Measurements from ENCODE around the gene RAB6B.

GRCh38 chr3:133944181-133944580, 48.5 kb upstream of the RAB6B start:
- no peak for TF ChIP-seq CTCF (conservative IDR thresholded peaks at IDR 0.05; ENCODE audit: low read depth, low read length)
- TF ChIP-seq EZH2 (IDR thresholded peaks at IDR 0.05; ENCODE audit: borderline replicate concordance, low read depth, low read length, poor library complexity, severe bottlenecking): no peak
